K562 (cell line): ENCODE results near the gene PHLDA3. TPM values are rescaled to one million over a fixed set of nuclear protein-coding genes. Genes with fewer than 3 reads are reported as not detected.

Experiments
- ATAC-seq: fragments of 200-7000 bp; cut with Tn5 transposase; 3 replicates; pipeline ENCODE4 v1.9.1; 2020; ENCODE audit warnings: moderate library complexity
- BruUV-seq: library from RNA; stranded (reverse); fragments of 400-500 nt; replicated peaks from 2 replicates; lab custom pipeline; 2021; lab: Mats Ljungman, UMichigan
- CTCF ChIA-PET: fragments of 300-600 bp; formaldehyde crosslinking; extraction: SDS; loops from one replicate; lab custom pipeline; 2021; ENCODE audit warnings: low intra/inter-chr PET ratio; lab: Yijun Ruan, JAX
- POLR2A ChIA-PET: fragments of 300-600, 350-650 bp; sonication (Branson Sonifier 250); formaldehyde crosslinking; extraction: SDS; loops from one replicate; lab custom pipeline; 2021; ENCODE audit warnings: antibody characterized with exemption, inconsistent platforms; lab: Yijun Ruan, JAX
- DNase-seq, 4 experiments: peaks; one replicate each; pipeline versions ENCODE4 v3.0.0 to v3.0.0-alpha.2; 2011 to 2018; ENCODE audit warnings: low spot score in 3 of 4, mixed read lengths in 3 of 4; ENCODE audit errors: extremely low read depth in 1 of 4
- FAIRE-seq: peaks from 2 replicates; lab custom pipeline; 2011; peaks lifted over from hg19 to GRCh38; lab: Jason Lieb, UNC
- H2AFZ ChIP-seq: 2 replicates; pipeline ENCODE4 v1.6.0; 2011; ENCODE audit warnings: low read depth, low read length, control low read depth, inconsistent platforms
- H3K27ac ChIP-seq: fragments of 200-600 bp; 3 replicates; pipeline ENCODE4 v1.8.0; 2011; ENCODE audit warnings: low read depth, mild to moderate bottlenecking, control low read depth, inconsistent platforms, low read length, moderate library complexity, mixed read lengths; ENCODE audit errors: extremely low read depth
- H3K27me3 ChIP-seq, 2 experiments: fragments of 300-600 bp in 1 of 2; 2 replicates in 1 of 2; 3 replicates in 1 of 2; pipeline versions ENCODE4 v1.6.0 to v1.8.0; 2011; ENCODE audit warnings: inconsistent platforms in 2 of 2, low read length in 2 of 2, mild to moderate bottlenecking in 1 of 2, mixed read lengths in 1 of 2, moderate library complexity in 1 of 2; ENCODE audit not compliant: control insufficient read depth in 2 of 2, insufficient read depth in 2 of 2
- H3K36me3 ChIP-seq: fragments of 300-600 bp; 3 replicates; pipeline ENCODE4 v1.8.0; 2011; ENCODE audit warnings: mild to moderate bottlenecking, low read length, inconsistent platforms; ENCODE audit not compliant: control insufficient read depth, insufficient read depth
- H3K4me1 ChIP-seq, 2 experiments: fragments of 200-600 bp in 1 of 2; replicated peaks in 1 of 2; 2 replicates in 1 of 2; 3 replicates in 1 of 2; pipeline versions ENCODE4 v1.5.1 to v1.8.0; 2011; ENCODE audit warnings: inconsistent platforms in 2 of 2, low read length in 2 of 2, mild to moderate bottlenecking in 1 of 2, mixed read lengths in 1 of 2, moderate library complexity in 1 of 2; ENCODE audit not compliant: control insufficient read depth in 2 of 2, insufficient read depth in 2 of 2
- H3K4me2 ChIP-seq: 2 replicates; pipeline ENCODE4 v1.6.1; 2011; ENCODE audit warnings: low read length, control low read depth, inconsistent platforms, mixed read lengths; ENCODE audit not compliant: insufficient read depth
- H3K4me3 ChIP-seq: fragments of 200-600 bp; sonication (generic), shearing (Covaris generic); 2 replicates; pipeline ENCODE4 v1.5.1; 2016; ENCODE audit warnings: control low read depth, inconsistent platforms
- H3K79me2 ChIP-seq: fragments of 200-600 bp; 3 replicates; pipeline ENCODE4 v1.8.0; 2011; ENCODE audit warnings: low read length, inconsistent platforms; ENCODE audit not compliant: control insufficient read depth, insufficient read depth
- H3K9ac ChIP-seq, 2 experiments: 2 replicates each; pipeline versions ENCODE4 v1.6.0 to v1.6.1; 2011; ENCODE audit warnings: low read depth in 2 of 2, low read length in 2 of 2, control low read depth in 1 of 2, inconsistent platforms in 1 of 2, mild to moderate bottlenecking in 1 of 2, mixed read lengths in 1 of 2; ENCODE audit not compliant: insufficient read depth in 1 of 2
- H3K9me1 ChIP-seq: one replicate; pipeline ENCODE4 v1.6.0; 2011; ENCODE audit warnings: inconsistent platforms, mild to moderate bottlenecking, low read length, moderate library complexity; ENCODE audit not compliant: control insufficient read depth, insufficient read depth
- H3K9me3 ChIP-seq: replicated peaks from 2 replicates; pipeline ENCODE4 v1.5.1; 2011; ENCODE audit warnings: low read depth, low read length, inconsistent platforms; ENCODE audit not compliant: control insufficient read depth, insufficient read depth
- H4K20me1 ChIP-seq: replicated peaks from 2 replicates; pipeline ENCODE4 v1.6.1; 2011; ENCODE audit warnings: low read length, inconsistent platforms, mixed read lengths; ENCODE audit not compliant: control insufficient read depth, insufficient read depth
- ASH1L ChIP-seq: fragments of 450-650 bp; IDR thresholded peaks from 2 replicates; pipeline ENCODE4 v1.6.1; 2018; ENCODE audit warnings: borderline replicate concordance, mild to moderate bottlenecking, low read depth; ENCODE audit not compliant: partially characterized antibody
- ATF7 ChIP-seq: fragments of 450-650 bp; IDR thresholded peaks from 2 replicates; pipeline ENCODE4 v1.7.1; 2014; ENCODE audit warnings: mild to moderate bottlenecking, moderate library complexity
- JUND ChIP-seq, 2 experiments: IDR thresholded peaks; 2 replicates in 1 of 2; 3 replicates in 1 of 2; pipeline ENCODE4 v1.6.1; 2011; ENCODE audit warnings: borderline replicate concordance in 2 of 2, low read depth in 2 of 2, low read length in 2 of 2, improper control_type of control experiment in 1 of 2, missing biosample characterization in 1 of 2, missing genetic modification characterization in 1 of 2, missing genetic modification reagents in 1 of 2
- MYBL2 ChIP-seq, 2 experiments: fragments of 450-650 bp in 1 of 2; sonication (generic) in 1 of 2; formaldehyde crosslinking in 1 of 2; IDR thresholded peaks; 2 replicates each; pipeline versions ENCODE4 v1.6.1 to v1.8.1; 2017 to 2022; ENCODE audit warnings: borderline replicate concordance in 1 of 2, inconsistent platforms in 1 of 2, low read depth in 1 of 2, mild to moderate bottlenecking in 1 of 2, missing genetic modification reagents in 1 of 2, moderate library complexity in 1 of 2
- NFIC ChIP-seq: fragments of 450-650 bp; IDR thresholded peaks from 2 replicates; pipeline ENCODE4 v1.6.1; 2017; ENCODE audit warnings: mild to moderate bottlenecking, inconsistent platforms
- PHF8 ChIP-seq: fragments of 200-600 bp; sonication (generic); IDR thresholded peaks from 2 replicates; pipeline ENCODE4 v1.6.1; 2012; ENCODE audit warnings: mixed run types, mild to moderate bottlenecking, inconsistent platforms, low read length, moderate library complexity, borderline replicate concordance
- TCF3 ChIP-seq: sonication (generic); formaldehyde crosslinking; IDR thresholded peaks from 2 replicates; pipeline ENCODE4 v1.4.0; 2020; ENCODE audit warnings: mild to moderate bottlenecking, missing genetic modification reagents
- VEZF1 ChIP-seq: fragments of 200-800 bp; sonication (Bioruptor generic); IDR thresholded peaks from 2 replicates; pipeline ENCODE4 v1.6.1; 2017; ENCODE audit warnings: missing genetic modification characterization, missing compliant biosample characterization
- ZBTB5 ChIP-seq: fragments of 450-650 bp; IDR thresholded peaks from 2 replicates; pipeline ENCODE4 v1.6.1; 2017; ENCODE audit warnings: antibody characterized with exemption
- ZFX ChIP-seq: sonication (generic); formaldehyde crosslinking; IDR thresholded peaks from 2 replicates; pipeline ENCODE4 v1.8.0; 2022; ENCODE audit warnings: mild to moderate bottlenecking, missing genetic modification reagents, moderate library complexity
- ZNF592 ChIP-seq: fragments of 450-650 bp; IDR thresholded peaks from 2 replicates; pipeline ENCODE4 v1.6.1; 2017; ENCODE audit warnings: antibody characterized with exemption, mild to moderate bottlenecking
- ZNF764 ChIP-seq: fragments of 250-450 bp; sonication (Bioruptor Pico); IDR thresholded peaks from 2 replicates; pipeline ENCODE4 v1.4.0; 2020; ENCODE audit warnings: low read depth, mild to moderate bottlenecking, moderate library complexity
- ZSCAN32 ChIP-seq: fragments of 450-650 bp; formaldehyde crosslinking; IDR thresholded peaks from 2 replicates; pipeline ENCODE4 v1.4.0; 2020; ENCODE audit warnings: mild to moderate bottlenecking, moderate library complexity
- WGBS: fragments of 100-300 bp; shearing (Covaris generic); methylation state at CpG from one replicate; pipeline ENCODE4 v1.1.6; 2016; ENCODE audit warnings: low coverage, mixed read lengths; ENCODE audit not compliant: insufficient coverage; ENCODE audit errors: missing lambda C conversion rate; 5-methylcytosine and 5-hydroxymethylcytosine counted together
- in situ Hi-C: fragments of 300-500 bp; cut with MboI; formaldehyde crosslinking; loops from 4 replicates; pipeline ENCODE4 v1.15.0; 2018; ENCODE audit warnings: inconsistent platforms, mixed read lengths
- intact Hi-C: fragments of 100-400 bp; cut with micrococcal nuclease; formaldehyde crosslinking; loops from 2 replicates; pipeline ENCODE4 v1.14.2; 2022
- polyA plus RNA-seq, 8 experiments: library from polyadenylated mRNA; depleted of rRNA in 4 of 8; stranded (reverse) in 5 of 8; unstranded in 3 of 8; fragments of >200 nt; fragmentation: Nextera tagmentation in 2 of 8; fragmentation: Illumina TruSeq in 1 of 8; extraction: Ambion mirVana in 2 of 8; extraction: Trizol in 1 of 8; gene quantifications; 2 replicates each; pipeline versions ENCODE4 v1.2.1 to v1.2.3, GENCODE V29; 2011 to 2014; ENCODE audit warnings: inconsistent platforms in 1 of 8, missing spikeins in 1 of 8
- total RNA-seq, 7 experiments: library from RNA; depleted of rRNA in 6 of 7; stranded (reverse); fragments of >200 nt in 6 of 7; fragmentation: Illumina TruSeq in 2 of 7; extraction: Trizol in 2 of 7; gene quantifications; 2 replicates each; pipeline versions ENCODE4 v1.2.1 to v1.2.3, GENCODE V29; 2011 to 2021; ENCODE audit warnings: low replicate concordance in 1 of 7

PHLDA3 gene
- total and polyA plus RNA-seq, 9 of the 15 experiments (the other 6 are each of a cell fraction or from before 2014, with no cell fraction given), result 0.11 to 0.27 TPM; not detected in 7

GRCh38 chr1:201471772-201472171 is 2.8 kb upstream of the PHLDA3 start (continued):
- TF ChIP-seq TCF3 (CRISPR knock-in tag) (no peak), JUND (IDR thresholded peaks at IDR 0.05; ENCODE audit: borderline replicate concordance, low read depth, low read length) (no peak), JUND (tag; IDR thresholded peaks at IDR 0.05; ENCODE audit: borderline replicate concordance, low read depth, low read length) (no peak), ZFX (no peak), NFIC (no peak), VEZF1 (CRISPR knock-in tag) (no peak), ZSCAN32 (CRISPR knock-in tag) (no peak), MYBL2 (IDR thresholded peaks at IDR 0.05; ENCODE audit: low read depth) (no peak), MYBL2 (CRISPR knock-in tag; IDR thresholded peaks at IDR 0.05; ENCODE audit: borderline replicate concordance) (no peak), ASH1L (no peak)

DNA sequence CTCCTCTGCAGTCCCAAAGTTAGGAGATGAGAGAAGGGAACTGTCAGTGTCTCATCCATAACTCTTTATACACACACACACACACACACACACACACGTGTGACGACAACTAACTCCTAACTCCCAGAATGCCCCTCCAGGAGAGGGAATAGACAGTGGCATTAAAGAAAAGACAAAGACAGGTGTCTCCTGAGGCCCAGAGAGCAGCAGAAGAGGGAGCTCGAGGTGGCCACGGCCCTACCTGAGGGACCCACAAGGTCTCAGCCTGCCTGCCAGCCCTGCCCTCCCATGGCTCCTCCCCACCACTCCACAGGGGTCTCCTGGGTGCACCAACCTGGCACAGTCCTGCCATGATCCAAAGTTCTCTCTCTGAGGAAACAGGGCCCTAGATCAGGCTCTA is 1.6 kb upstream of the PHLDA3 start:
- ChIA-PET CTCF (no interaction called here), POLR2A (no interaction called here)
- H3K4me3 ChIP-seq, result no peak overlapping the region
- H3K4me2 ChIP-seq, result no peak overlapping the region
- no peak overlapping the region for H3K9ac ChIP-seq
- H3K4me1 ChIP-seq, result peaks cover 0 to 17% of the 10 kb centered on the region in 2 experiments; a peak in 2 of 5 replicates
- no peaks in the 10 kb centered on the region for H3K36me3 ChIP-seq
- ATAC-seq (no peak), FAIRE-seq (no peak), DNase-seq (no peak)
- no peaks in the 10 kb centered on the region for H3K79me2 ChIP-seq
- H3K27me3 ChIP-seq, result peaks cover 42 to 62% of the 10 kb centered on the region in 2 experiments
- no peaks in the 10 kb centered on the region for H3K9me3 ChIP-seq
- WGBS, result 2% methylated on average over 4 of the region's 4 CpGs
- intact Hi-C loops, result no loop called here
- in situ Hi-C loops, result no loop called here
- H3K9me1 ChIP-seq, result peaks cover 3% of the 10 kb centered on the region
- no TSS peak for BruUV-seq
- H4K20me1 ChIP-seq, result no peaks in the 10 kb centered on the region
- H2AFZ ChIP-seq, result no peak overlapping the region
- no peak overlapping the region for H3K27ac ChIP-seq
- TF ChIP-seq ZSCAN32 (CRISPR knock-in tag) (no peak), ZNF764 (no peak), ZBTB5 (no peak), ATF7 (no peak), ZNF592 (no peak), PHF8 (no peak)
